Loucy (cell line): Measurements from ENCODE around the gene ABCB10.
"Not testable (repeated sequence)": the region's sequence is repeated elsewhere in the genome, so short reads cannot be mapped to it uniquely, and the experiment has no call there.

Source experiments
- H2AFZ ChIP-seq: fragments of 200-600 bp; sonication (generic); 2 replicates; pipeline ENCODE4 v1.6.0; 2016; ENCODE audit warnings: antibody characterized with exemption, mild to moderate bottlenecking, low read length, moderate library complexity
- H3F3A ChIP-seq: fragments of 200-600 bp; 2 replicates; pipeline ENCODE4 v1.6.0; 2016; ENCODE audit warnings: antibody characterized with exemption, low read depth, mild to moderate bottlenecking
- H3K27me3 ChIP-seq: fragments of 200-600 bp; sonication (generic); 2 replicates; pipeline ENCODE4 v1.6.1; 2014; ENCODE audit warnings: low read length, mild to moderate bottlenecking; ENCODE audit not compliant: insufficient read depth, poor library complexity, severe bottlenecking
- H3K36me3 ChIP-seq: fragments of 200-600 bp; sonication (generic); 2 replicates; pipeline ENCODE4 v1.6.1; 2016; ENCODE audit warnings: low read length; ENCODE audit not compliant: insufficient read depth
- H3K4me1 ChIP-seq: fragments of 200-600 bp; sonication (generic); 2 replicates; pipeline ENCODE4 v1.5.1; 2014; ENCODE audit warnings: low read length, mild to moderate bottlenecking; ENCODE audit not compliant: insufficient read depth, poor library complexity, severe bottlenecking
- H3K4me2 ChIP-seq: fragments of 200-600 bp; sonication (generic); 2 replicates; pipeline ENCODE4 v1.6.0; 2014; ENCODE audit warnings: antibody characterized with exemption, low read length, low read depth, mild to moderate bottlenecking; ENCODE audit not compliant: poor library complexity, severe bottlenecking
- H3K4me3 ChIP-seq: fragments of 200-600 bp; sonication (generic); 2 replicates; pipeline ENCODE4 v1.5.1; 2014; ENCODE audit warnings: low read length, mild to moderate bottlenecking, mixed read lengths; ENCODE audit not compliant: poor library complexity, severe bottlenecking
- H3K79me2 ChIP-seq: fragments of 200-600 bp; sonication (generic); 2 replicates; pipeline ENCODE4 v1.6.1; 2014; ENCODE audit warnings: low read length; ENCODE audit not compliant: insufficient read depth
- H3K9ac ChIP-seq: fragments of 200-600 bp; sonication (generic); 2 replicates; pipeline ENCODE4 v1.6.0; 2014; ENCODE audit warnings: mild to moderate bottlenecking, low read depth, low read length, moderate library complexity; ENCODE audit not compliant: poor library complexity, severe bottlenecking
- H3K9me2 ChIP-seq: fragments of 200-600 bp; sonication (generic); replicated peaks from 2 replicates; pipeline ENCODE4 v1.6.1; 2016; ENCODE audit warnings: low read depth, low read length, mixed read lengths
- H3K9me3 ChIP-seq: fragments of 200-600 bp; sonication (generic); 2 replicates; pipeline ENCODE4 v1.6.1; 2014; ENCODE audit warnings: mild to moderate bottlenecking, antibody characterized with exemption, low read length, low read depth; ENCODE audit not compliant: insufficient read depth
- H4K20me1 ChIP-seq: fragments of 200-600 bp; sonication (generic); 2 replicates; pipeline ENCODE4 v1.6.0; 2014; ENCODE audit warnings: antibody characterized with exemption, low read length, mild to moderate bottlenecking; ENCODE audit not compliant: insufficient read depth, poor library complexity, severe bottlenecking
- EZH2phosphoT487 ChIP-seq: fragments of 200-600 bp; IDR thresholded peaks from 2 replicates; pipeline ENCODE4 v1.6.1; 2018; ENCODE audit warnings: antibody characterized with exemption, mild to moderate bottlenecking, moderate library complexity, borderline replicate concordance
- TF ChIP-seq, protein P1 (sequence below): fragments of 200-600 bp; sonication (generic); conservative IDR thresholded peaks from 2 replicates; pipeline ENCODE4 v1.5.1; 2014; ENCODE audit warnings: mild to moderate bottlenecking, antibody characterized with exemption, low read length

ABCB10 gene

DNA sequence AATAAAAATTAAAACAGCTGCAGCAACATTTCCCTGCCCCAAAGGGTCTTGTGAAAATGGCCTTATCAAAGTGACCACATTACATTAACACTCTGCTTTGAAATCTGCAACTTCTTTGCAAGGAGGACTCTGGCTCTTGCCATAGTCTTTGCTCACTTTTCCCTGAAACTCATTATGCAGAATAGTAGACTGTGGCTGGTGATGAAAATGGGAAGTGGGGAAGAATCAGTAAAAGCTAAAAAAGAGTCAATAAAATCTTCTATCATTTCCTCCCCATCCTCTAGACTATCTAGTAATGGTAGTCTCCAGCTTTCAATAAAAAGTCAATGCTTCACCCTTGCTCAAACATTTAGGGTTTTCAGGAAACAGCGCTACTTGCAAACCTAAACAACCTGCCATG lies 31.8 kb downstream of the ABCB10 start:
- Histone ChIP-seq H4K20me1 (no peaks in the 10 kb centered on the region), H3K27me3 (no peaks in the 10 kb centered on the region), H3K79me2 (no peaks in the 10 kb centered on the region), H3K9ac (no peak overlapping the region), H3K4me2 (no peak overlapping the region), H3K36me3 (no peaks in the 10 kb centered on the region), H2AFZ (no peak overlapping the region), H3K9me3 (no peaks in the 10 kb centered on the region), H3F3A (no peaks in the 10 kb centered on the region), H3K4me3 (no peak overlapping the region), H3K4me1 (peaks cover 5% of the 10 kb centered on the region), H3K9me2 (no peaks in the 10 kb centered on the region)
- TF ChIP-seq EZH2phosphoT487: no peak
- TF ChIP-seq, protein P1, sequence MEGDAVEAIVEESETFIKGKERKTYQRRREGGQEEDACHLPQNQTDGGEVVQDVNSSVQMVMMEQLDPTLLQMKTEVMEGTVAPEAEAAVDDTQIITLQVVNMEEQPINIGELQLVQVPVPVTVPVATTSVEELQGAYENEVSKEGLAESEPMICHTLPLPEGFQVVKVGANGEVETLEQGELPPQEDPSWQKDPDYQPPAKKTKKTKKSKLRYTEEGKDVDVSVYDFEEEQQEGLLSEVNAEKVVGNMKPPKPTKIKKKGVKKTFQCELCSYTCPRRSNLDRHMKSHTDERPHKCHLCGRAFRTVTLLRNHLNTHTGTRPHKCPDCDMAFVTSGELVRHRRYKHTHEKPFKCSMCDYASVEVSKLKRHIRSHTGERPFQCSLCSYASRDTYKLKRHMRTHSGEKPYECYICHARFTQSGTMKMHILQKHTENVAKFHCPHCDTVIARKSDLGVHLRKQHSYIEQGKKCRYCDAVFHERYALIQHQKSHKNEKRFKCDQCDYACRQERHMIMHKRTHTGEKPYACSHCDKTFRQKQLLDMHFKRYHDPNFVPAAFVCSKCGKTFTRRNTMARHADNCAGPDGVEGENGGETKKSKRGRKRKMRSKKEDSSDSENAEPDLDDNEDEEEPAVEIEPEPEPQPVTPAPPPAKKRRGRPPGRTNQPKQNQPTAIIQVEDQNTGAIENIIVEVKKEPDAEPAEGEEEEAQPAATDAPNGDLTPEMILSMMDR: no peak

DNA sequence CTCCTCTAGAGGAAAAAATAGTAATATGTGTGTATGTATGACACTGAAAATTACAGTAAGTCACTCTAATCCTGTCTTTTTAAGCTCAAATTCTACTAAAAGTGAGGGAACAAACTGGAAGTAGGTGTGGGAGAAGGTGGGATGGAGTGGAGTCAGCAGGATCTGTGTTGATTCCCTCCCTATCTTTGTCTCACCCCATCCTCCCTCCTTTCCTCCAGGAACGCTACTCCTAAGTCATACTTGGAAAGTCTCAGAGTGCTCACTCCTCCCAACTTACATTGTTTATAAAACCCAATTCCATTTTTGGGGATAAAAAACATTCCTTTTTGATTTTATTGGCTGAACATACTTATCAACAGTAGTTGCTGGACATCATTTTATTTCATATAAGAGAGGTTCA lies 35.5 kb downstream of the ABCB10 start:
- H3K9me3 ChIP-seq: no peaks in the 10 kb centered on the region
- H3K27me3 ChIP-seq: no peaks in the 10 kb centered on the region
- H3K9ac ChIP-seq: no peak overlapping the region
- no peaks in the 10 kb centered on the region for H3K36me3 ChIP-seq
- no peak overlapping the region for H2AFZ ChIP-seq
- H3K9me2 ChIP-seq: no peaks in the 10 kb centered on the region
- no peak overlapping the region for H3K4me2 ChIP-seq
- H3K4me1 ChIP-seq: peaks cover 5% of the 10 kb centered on the region
- H4K20me1 ChIP-seq: no peaks in the 10 kb centered on the region
- no peaks in the 10 kb centered on the region for H3K79me2 ChIP-seq
- no peak for TF ChIP-seq EZH2phosphoT487
- TF ChIP-seq, protein P1: no peak
- H3F3A ChIP-seq: no peaks in the 10 kb centered on the region
- H3K4me3 ChIP-seq: no peak overlapping the region

DNA sequence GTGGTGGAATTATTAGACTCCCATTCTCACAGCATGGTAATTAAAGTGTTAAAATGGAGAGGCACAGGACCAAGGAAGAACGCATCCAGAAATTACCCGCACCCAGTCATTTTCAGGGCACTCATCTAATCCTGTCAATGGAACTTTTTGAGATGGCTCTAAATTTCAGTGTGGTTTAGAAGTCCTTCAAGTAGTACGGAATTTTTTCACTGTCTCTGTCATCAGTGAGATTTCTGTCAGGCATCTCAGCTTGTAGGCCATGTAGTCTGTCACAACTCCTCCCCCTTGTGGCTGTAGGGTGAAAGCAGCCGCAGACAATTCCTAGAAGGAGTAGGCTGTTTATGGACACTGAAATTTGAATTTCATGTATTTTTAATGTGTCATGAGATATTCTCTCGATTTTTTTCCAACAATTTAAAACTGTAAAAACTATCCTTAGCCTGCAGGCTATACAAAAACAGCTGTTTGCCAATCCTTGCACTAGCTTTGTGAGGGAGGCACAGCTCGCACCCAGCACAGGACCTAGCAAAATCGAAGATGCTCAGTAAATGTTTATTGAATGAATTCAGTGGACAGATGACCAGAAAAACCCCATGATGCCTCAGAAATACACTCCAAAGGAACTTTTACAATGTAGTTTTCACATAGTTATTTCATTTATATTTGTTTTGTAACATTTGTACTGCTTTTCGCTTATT lies 43.8 kb downstream of the ABCB10 start:
- no peak overlapping the region for H3K4me3 ChIP-seq
- no peaks in the 10 kb centered on the region for H3K27me3 ChIP-seq
- H3F3A ChIP-seq: no peaks in the 10 kb centered on the region
- H3K4me2 ChIP-seq: no peak overlapping the region
- no peak for TF ChIP-seq EZH2phosphoT487
- TF ChIP-seq, protein P1: peak; percentile 93
- no peak overlapping the region for H2AFZ ChIP-seq
- H3K79me2 ChIP-seq: no peaks in the 10 kb centered on the region
- no peaks in the 10 kb centered on the region for H3K36me3 ChIP-seq
- no peaks in the 10 kb centered on the region for H3K4me1 ChIP-seq
- H3K9me3 ChIP-seq: no peaks in the 10 kb centered on the region
- no peaks in the 10 kb centered on the region for H4K20me1 ChIP-seq
- no peaks in the 10 kb centered on the region for H3K9me2 ChIP-seq
- H3K9ac ChIP-seq: no peak overlapping the region

DNA sequence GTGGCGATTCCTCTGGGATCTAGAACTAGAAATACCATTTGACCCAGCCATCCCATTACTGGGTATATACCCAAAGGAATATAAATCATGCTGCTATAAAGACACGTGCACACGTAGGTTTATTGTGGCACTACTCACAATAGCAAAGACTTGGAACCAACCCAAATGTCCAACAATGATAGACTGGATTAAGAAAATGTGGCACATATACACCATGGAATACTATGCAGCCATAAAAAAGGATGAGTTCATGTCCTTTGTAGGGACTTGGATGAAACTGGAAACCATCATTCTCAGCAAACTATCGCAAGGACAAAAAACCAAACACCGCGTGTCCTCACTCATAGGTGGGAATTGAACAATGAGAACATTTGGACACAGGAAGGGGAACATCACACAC lies 46.9 kb downstream of the ABCB10 start:
- H2AFZ ChIP-seq, H3K4me3 ChIP-seq, H4K20me1 ChIP-seq, H3K36me3 ChIP-seq, H3K9ac ChIP-seq, H3K4me2 ChIP-seq, H3K9me3 ChIP-seq, H3F3A ChIP-seq, H3K27me3 ChIP-seq, H3K9me2 ChIP-seq: not testable (repeated sequence)
- H3K4me1 ChIP-seq: peaks cover 15% of the 10 kb centered on the region
- H3K79me2 ChIP-seq: peaks cover 15% of the 10 kb centered on the region

DNA sequence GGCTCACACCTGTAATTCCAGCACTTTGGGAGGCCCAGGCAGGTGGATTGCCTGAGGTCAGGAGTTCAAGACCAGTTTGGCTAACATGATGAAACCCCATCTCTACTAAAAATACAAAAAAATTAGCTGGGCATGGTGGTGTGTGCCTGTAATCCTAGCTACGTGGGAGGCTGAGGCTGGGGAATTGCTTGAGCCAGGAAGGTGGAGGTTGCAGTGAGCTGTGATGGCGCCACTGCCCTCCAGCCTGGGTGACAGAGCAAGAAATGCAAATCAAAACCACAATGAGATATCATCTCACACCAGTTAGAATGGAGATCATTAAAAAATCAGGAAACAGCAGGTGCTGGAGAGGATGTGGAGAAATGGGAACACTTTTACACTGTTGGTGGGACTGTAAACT lies 47.3 kb downstream of the ABCB10 start:
- not testable (repeated sequence) for H3K36me3 ChIP-seq, H4K20me1 ChIP-seq, H3K9me2 ChIP-seq, H3F3A ChIP-seq, H3K27me3 ChIP-seq, H3K9ac ChIP-seq, H3K4me3 ChIP-seq, H3K4me2 ChIP-seq, H2AFZ ChIP-seq, H3K9me3 ChIP-seq
- Histone ChIP-seq H3K4me1 (peaks cover 19% of the 10 kb centered on the region), H3K79me2 (peaks cover 19% of the 10 kb centered on the region)
